Measurements from ENCODE around the gene DENND6B. TPM values are rescaled to one million over a fixed set of nuclear protein-coding genes. Genes with fewer than 3 reads are reported as not detected.

The DENND6B gene
- total RNA-seq, 1 experiment from 2014 or later = 11.0 TPM

- CTCF ChIA-PET = interaction anchor here (1.8 kb wide), 1 partner anchor 15 kb away, joined by 4 read pairs; no protein-coding TSS in a partner anchor
- H3K9ac ChIP-seq (ENCODE audit: low read length) = no peak overlapping the region
Observed at GRCh38 chr22:50357222-50357621, 30.4 kb upstream of the DENND6B start.

More at GRCh38 chr22:50357222-50357621, 30.4 kb upstream of the DENND6B start:
- H3K36me3 ChIP-seq (ENCODE audit: control insufficient read depth in 1 of 2, insufficient read depth in 2 of 2, low read length in 2 of 2) = no peaks in the 10 kb centered on the region
- no peaks in the 10 kb centered on the region for H3K9me2 ChIP-seq (ENCODE audit: insufficient read depth)
- no peaks in the 10 kb centered on the region for H3K9me3 ChIP-seq (ENCODE audit: control insufficient read depth in 1 of 2, insufficient read depth in 1 of 2, low read depth in 1 of 2, low read length in 2 of 2)
- DNase-seq (ENCODE audit: low read depth, low spot score) = no peak
- no peaks in the 10 kb centered on the region for H3K4me1 ChIP-seq (ENCODE audit: control insufficient read depth in 1 of 2, insufficient read depth in 2 of 2, low read length in 2 of 2)
- ChIA-PET RAD21 (ENCODE audit: low non-redundant PET in 1 of 2, low total read pairs in 2 of 2, uncharacterized antibody in 2 of 2, unreplicated experiment in 2 of 2) (no interaction called here), POLR2A (no interaction called here)
- H3K79me2 ChIP-seq (ENCODE audit: insufficient read depth, low read length) = peaks cover 87% of the 10 kb centered on the region
- no peak overlapping the region for H2AFZ ChIP-seq (ENCODE audit: low read depth, low read length, poor library complexity, severe bottlenecking)
- no peak overlapping the region for H3K4me3 ChIP-seq (replicated peaks in 1 of 2; ENCODE audit: low read depth in 1 of 2, low read length in 2 of 2)
- intact Hi-C loops (cut with micrococcal nuclease) = no loop called here
- no peaks in the 10 kb centered on the region for H3K27me3 ChIP-seq (ENCODE audit: insufficient read depth, low read length)
- no peak for ATAC-seq
- no peak for TF ChIP-seq TCF7L2 (IDR thresholded peaks at IDR 0.05; ENCODE audit: borderline replicate concordance, extremely low read depth, insufficient read depth, insufficient read length)
- no peak for TF ChIP-seq SIN3A (IDR thresholded peaks at IDR 0.05; ENCODE audit: low read depth)
- no peak for TF ChIP-seq EGR1 (IDR thresholded peaks at IDR 0.05; ENCODE audit: low read depth)
- no peak for TF ChIP-seq SRF (IDR thresholded peaks at IDR 0.05; ENCODE audit: low read depth)
- TF ChIP-seq YY1 (IDR thresholded peaks at IDR 0.05; ENCODE audit: extremely low read depth, insufficient replicate concordance, low read depth, low read length) = no peak
- no peak for TF ChIP-seq ZNF274 (IDR thresholded peaks at IDR 0.05; ENCODE audit: low read depth, low read length)
- TF ChIP-seq FOSL1 (IDR thresholded peaks at IDR 0.05; ENCODE audit: low read depth) = no peak
- no peak for TF ChIP-seq JUND (IDR thresholded peaks at IDR 0.05)
- TF ChIP-seq POLR2AphosphoS5 (IDR thresholded peaks at IDR 0.05; ENCODE audit: low read depth, low read length) = no peak
- TF ChIP-seq POLR2A (IDR thresholded peaks at IDR 0.05; ENCODE audit: borderline replicate concordance, extremely low read depth, insufficient read depth, insufficient read length) = no peak
- no peak for TF ChIP-seq CEBPB (IDR thresholded peaks at IDR 0.05; ENCODE audit: low read depth)
- TF ChIP-seq REST (IDR thresholded peaks at IDR 0.05; ENCODE audit: low read depth) = no peak
- no peak overlapping the region for H3K27ac ChIP-seq (ENCODE audit: low read depth, low read length)
- peaks cover 7% of the 10 kb centered on the region; the same call in 1 of the 2 replicates for H4K20me1 ChIP-seq (ENCODE audit: insufficient read depth)
- no peak overlapping the region for H3K4me2 ChIP-seq (ENCODE audit: low read length)
- BruUV-seq (replicated peaks) = no TSS peak
